GM12878 (cell line): ENCODE data around the gene DYRK1B.

Experiments
- CBFB ChIP-seq: IDR thresholded peaks from 2 replicates; pipeline ENCODE4 v1.6.1; 2016; ENCODE audit warnings: antibody characterized with exemption, low read depth
- CTCF ChIP-seq, 3 experiments: IDR thresholded peaks in 2 of 3; conservative IDR thresholded peaks in 1 of 3; 2 replicates each; pipeline ENCODE4 v1.5.1; 2011; ENCODE audit warnings: low read depth in 3 of 3, low read length in 3 of 3, mild to moderate bottlenecking in 3 of 3, control low read depth in 2 of 3, moderate library complexity in 2 of 3, inconsistent platforms in 1 of 3, mixed read lengths in 1 of 3; ENCODE audit not compliant: control insufficient read depth in 2 of 3, insufficient read depth in 1 of 3; ENCODE audit errors: extremely low read depth in 1 of 3
- KDM1A ChIP-seq: fragments of 200-600 bp; sonication (generic); IDR thresholded peaks from 2 replicates; pipeline ENCODE4 v1.6.1; 2016; ENCODE audit warnings: borderline replicate concordance
- MAX ChIP-seq: IDR thresholded peaks from 2 replicates; pipeline ENCODE4 v1.6.1; 2012; ENCODE audit warnings: low read depth, low read length, improper control_type of control experiment
- MTA2 ChIP-seq: fragments of 450-650 bp; IDR thresholded peaks from 2 replicates; pipeline ENCODE4 v1.6.1; 2016; ENCODE audit warnings: low read depth, mild to moderate bottlenecking, moderate library complexity
- NFXL1 ChIP-seq: fragments of 450-650 bp; IDR thresholded peaks from 2 replicates; pipeline ENCODE4 v1.6.1; 2017; ENCODE audit warnings: antibody characterized with exemption, mild to moderate bottlenecking, borderline replicate concordance
- POLR2A ChIP-seq: IDR thresholded peaks from 2 replicates; pipeline ENCODE4 v1.6.1; 2011; ENCODE audit warnings: low read depth, mild to moderate bottlenecking, low read length
- RAD21 ChIP-seq: IDR thresholded peaks from 2 replicates; pipeline ENCODE4 v1.6.1; 2011; ENCODE audit warnings: mild to moderate bottlenecking, low read depth, low read length, moderate library complexity; ENCODE audit not compliant: insufficient read depth
- SIN3A ChIP-seq: IDR thresholded peaks from 2 replicates; pipeline ENCODE4 v1.6.1; 2012; ENCODE audit warnings: low read depth, low read length, improper control_type of control experiment

- TF ChIP-seq MAX (no peak), POLR2A (no peak), CTCF (IDR thresholded peaks at IDR 0.05 in 2 of 3, conservative IDR thresholded peaks at IDR 0.05 in 1 of 3; ENCODE audit: control insufficient read depth in 2 of 3, extremely low read depth in 1 of 3, insufficient read depth in 1 of 3, low read depth in 3 of 3, low read length in 3 of 3) (no peak), NFXL1 (no peak), KDM1A (no peak), MTA2 (no peak), CBFB (no peak), RAD21 (no peak), SIN3A (no peak)
Observed at GRCh38 chr19:39878398-39878797, 44.4 kb upstream of the DYRK1B start.
